GM13976 (cell line): ENCODE data around the gene XRCC6.
"Not testable (repeated sequence)": the region's sequence is repeated elsewhere in the genome, so short reads cannot be mapped to it uniquely, and the experiment has no call there.

Experiments
- DNase-seq: peaks from one replicate; pipeline ENCODE4 v3.0.0; 2012; ENCODE audit warnings: low spot score
- in situ Hi-C: fragments of 300-500 bp; cut with MboI; formaldehyde crosslinking; loops from one replicate; pipeline ENCODE4 v1.12.0; 2022; ENCODE audit warnings: low sequenced_read_pairs, mixed read lengths, inconsistent platforms; ENCODE audit not compliant: unreplicated experiment
- TF ChIP-seq, protein P1 (sequence below): IDR thresholded peaks from 2 replicates; pipeline ENCODE4 v1.5.1; 2012; ENCODE audit warnings: borderline replicate concordance, mild to moderate bottlenecking; ENCODE audit not compliant: insufficient read depth; ENCODE audit errors: extremely low read depth, missing control alignments, control extremely low read depth

XRCC6 gene

DNA sequence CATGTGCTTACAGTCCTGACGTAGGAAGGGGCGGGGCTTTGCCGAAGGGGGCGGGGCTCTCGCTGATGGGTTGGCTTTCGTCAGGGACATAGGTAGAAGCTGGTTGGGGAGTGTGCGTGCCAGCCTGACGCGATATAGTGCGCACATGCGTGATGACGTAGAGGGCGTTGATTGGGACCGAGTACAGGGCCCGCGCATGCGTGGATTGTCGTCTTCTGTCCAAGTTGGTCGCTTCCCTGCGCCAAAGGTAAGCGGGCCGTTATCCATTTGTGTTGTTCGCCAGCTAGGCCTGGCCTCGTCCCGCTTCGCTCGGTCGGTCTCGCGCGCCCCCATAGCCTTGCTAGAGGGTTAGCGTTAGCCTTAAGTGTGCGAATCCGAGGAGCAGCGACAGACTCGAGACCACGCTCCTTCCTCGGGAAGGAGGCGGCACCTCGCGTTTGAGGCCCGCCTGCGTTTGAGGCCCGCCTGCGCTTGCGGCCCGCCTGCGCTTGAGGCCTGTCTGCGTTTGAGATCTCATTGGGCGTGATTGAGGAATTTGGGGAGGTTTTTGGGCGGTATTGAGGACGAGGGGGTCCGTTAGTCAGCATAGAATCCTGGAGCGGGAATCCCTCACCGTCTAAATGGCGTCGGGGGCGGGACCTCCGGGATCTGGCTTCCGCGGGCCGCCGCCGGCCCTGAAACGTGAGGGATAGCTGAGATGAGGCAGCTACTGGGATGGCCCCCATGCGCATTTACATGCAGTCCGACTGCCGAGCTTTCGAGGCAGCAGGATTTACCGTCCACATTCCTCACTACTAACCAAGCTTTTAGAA is at the start of gene XRCC6:
XRCC6 (plus strand) TSS at position 197 of the 812 bp plus-strand sequence. CDS start 710 bp downstream, outside the sequence.
- peak; percentile 100 for DNase-seq
- in situ Hi-C loops, result no loop called here
- TF ChIP-seq, protein P1, sequence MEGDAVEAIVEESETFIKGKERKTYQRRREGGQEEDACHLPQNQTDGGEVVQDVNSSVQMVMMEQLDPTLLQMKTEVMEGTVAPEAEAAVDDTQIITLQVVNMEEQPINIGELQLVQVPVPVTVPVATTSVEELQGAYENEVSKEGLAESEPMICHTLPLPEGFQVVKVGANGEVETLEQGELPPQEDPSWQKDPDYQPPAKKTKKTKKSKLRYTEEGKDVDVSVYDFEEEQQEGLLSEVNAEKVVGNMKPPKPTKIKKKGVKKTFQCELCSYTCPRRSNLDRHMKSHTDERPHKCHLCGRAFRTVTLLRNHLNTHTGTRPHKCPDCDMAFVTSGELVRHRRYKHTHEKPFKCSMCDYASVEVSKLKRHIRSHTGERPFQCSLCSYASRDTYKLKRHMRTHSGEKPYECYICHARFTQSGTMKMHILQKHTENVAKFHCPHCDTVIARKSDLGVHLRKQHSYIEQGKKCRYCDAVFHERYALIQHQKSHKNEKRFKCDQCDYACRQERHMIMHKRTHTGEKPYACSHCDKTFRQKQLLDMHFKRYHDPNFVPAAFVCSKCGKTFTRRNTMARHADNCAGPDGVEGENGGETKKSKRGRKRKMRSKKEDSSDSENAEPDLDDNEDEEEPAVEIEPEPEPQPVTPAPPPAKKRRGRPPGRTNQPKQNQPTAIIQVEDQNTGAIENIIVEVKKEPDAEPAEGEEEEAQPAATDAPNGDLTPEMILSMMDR, result no peak

DNA sequence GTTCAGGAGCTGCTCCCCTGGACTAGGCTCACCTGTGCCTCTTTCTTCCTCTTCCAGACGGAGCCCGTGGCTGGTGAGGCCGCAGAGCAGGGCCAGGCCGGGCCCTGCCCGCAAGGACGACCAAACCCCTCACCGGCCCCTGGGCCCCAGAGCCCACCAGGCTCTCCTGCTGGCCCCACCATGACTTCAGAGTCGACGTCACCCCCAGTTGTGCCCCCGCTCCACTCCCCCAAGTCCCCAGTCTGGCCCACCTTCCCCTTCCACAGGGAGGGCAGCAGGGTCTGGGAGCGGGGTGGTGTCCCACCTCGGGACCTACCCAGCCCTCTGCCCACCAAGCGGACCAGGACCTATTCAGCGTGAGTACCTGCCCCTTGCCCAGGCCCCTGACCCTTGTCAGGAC is 49.3 kb upstream of the XRCC6 start:
- TF ChIP-seq, protein P1, result no peak
- no peak for DNase-seq
- in situ Hi-C loops, result no loop called here

DNA sequence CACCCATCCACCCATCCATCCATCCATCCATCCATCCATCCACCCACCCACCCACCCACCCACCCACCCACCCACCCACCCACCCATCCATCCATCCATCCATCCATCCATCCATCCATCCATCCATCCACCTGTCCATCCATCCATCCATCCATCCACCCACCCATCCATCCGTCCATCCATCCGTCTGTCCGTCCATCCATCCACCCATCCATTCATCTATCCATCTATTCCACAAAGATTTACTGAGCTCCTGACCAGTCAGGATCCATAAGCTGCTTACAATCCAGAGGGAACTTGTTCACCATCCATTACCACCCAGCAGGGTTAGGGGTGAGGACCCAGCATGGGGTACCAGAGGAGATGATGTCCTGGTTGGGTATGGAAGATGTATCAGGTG is 48.8 kb upstream of the XRCC6 start:
- in situ Hi-C loops, DNase-seq: not testable (repeated sequence)

DNA sequence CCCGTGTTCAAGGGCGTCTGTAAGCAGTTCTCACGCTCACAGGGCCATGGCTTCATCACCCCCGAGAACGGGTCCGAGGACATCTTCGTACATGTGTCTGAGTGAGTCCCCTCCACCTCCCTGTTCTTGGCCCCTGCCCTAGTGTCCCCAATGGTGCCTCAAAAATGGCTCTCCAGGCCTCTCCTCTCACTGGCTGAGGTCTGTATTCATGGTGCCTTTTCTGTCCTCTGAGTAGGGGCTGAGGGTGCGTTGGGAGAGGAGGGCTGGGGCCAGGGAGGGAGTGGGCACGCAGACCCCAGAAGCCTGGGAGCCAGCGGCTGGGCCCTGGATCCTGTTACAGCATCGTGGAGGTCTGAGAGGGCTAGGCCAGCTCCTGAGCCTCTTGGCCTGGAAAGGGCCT is 47.4 kb upstream of the XRCC6 start:
- in situ Hi-C loops, result no loop called here
- TF ChIP-seq, protein P1, result no peak
- no peak for DNase-seq

DNA sequence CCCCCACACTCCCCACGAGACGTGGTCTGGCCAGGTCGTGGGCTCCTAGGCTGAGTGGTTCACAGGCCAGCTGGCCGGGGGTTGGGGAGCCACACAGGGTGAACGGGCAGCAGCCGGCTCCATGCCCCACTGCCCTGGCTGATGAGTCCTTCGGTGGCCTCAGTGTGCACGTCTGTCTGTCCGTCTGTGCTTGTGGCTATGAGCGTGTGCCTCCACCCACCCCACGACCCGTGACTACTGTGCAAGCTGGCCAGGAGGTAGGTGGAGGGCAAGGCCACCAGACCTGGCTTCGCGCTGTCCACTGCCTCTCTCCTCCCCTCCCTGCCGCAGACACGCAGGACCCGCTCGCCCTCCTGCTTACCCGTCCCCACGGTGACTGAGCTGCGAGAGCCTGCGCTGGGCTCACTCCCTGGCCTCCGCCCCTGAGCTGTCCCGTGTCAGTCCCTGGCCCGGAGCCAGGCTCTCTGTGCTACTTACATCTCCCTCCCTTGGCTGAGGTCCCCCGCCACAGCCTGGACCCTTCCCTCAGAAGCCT is 46.2 kb upstream of the XRCC6 start:
- in situ Hi-C loops, result no loop called here
- TF ChIP-seq, protein P1, result no peak
- DNase-seq, result no peak

DNA sequence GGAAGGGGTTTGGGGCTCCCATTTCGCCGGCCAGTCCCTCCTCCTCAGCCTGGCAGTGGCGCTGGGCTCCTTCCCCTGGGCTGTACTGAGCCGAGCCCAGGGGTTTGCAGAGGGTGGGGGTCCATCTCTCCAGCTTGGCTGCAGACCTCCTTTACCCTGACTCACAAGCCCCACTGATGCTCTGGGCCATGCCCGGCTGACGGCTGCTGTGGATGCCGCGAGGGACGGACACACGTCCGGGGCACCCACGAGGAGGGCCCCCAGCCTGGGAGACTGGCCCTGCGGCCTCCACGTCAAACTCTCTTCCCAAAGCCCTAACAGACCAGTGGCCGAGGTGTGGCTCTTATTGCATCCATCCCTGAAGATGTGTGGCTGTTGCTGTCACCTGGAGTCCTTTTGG is 45.6 kb upstream of the XRCC6 start:
- in situ Hi-C loops, result no loop called here
- DNase-seq, result no peak
- TF ChIP-seq, protein P1, result no peak

DNA sequence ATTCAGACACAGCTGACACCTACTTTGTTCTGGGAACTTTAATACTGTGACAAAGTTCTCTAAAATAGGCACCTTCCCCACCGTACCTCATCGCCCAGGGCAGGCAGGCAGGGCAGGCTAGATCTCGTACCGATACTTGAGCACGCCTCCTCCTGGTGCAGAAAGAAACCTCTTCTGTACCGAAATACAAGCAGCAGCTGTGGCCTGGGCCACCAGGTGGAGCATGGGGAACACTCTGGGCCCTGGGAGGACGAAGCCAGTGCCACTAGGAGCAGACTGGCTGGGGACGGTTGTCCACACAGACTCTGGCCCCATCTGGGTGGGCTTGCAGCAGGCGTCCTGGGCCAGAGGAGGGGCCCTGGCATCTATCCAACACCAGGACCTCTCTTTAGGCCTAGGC is 44.2 kb upstream of the XRCC6 start:
- DNase-seq, result peak; percentile 80
- in situ Hi-C loops, result no loop called here
- TF ChIP-seq, protein P1, result peak; percentile 74
